ENCODE measurements around the gene EXD3.

Gene EXD3

DNA sequence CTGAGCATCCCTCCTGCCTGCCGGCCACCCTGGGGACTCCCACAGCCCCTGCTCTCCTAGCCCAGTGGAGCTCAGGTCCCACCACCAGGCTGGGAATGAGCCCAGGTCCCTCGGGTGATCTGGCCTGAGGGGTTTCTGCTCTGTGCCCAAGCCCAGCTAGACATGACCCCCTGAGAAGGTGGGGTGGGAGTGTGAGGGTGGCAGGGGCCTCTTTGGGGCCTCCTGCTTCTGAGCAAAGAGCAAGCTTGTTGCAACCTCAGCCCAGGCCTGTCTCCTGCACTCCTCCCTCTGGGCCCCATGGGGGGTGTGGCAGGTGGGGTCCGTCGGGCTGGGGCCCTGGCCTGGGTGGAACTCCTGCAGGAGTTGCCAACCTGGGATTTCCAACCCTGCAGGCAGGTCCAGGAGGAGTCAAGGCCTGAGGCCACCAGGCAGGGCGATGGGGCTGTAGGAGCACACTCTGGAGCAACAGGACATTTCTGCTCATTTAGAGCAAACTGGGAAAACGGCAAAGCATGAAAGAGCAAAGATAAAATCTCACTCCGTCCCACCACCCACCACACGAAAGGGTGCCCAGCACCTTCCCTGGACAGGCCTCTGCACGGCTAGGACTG lies 109.5 kb downstream of the EXD3 start:
- peak; percentile 28 for DNase-seq

DNA sequence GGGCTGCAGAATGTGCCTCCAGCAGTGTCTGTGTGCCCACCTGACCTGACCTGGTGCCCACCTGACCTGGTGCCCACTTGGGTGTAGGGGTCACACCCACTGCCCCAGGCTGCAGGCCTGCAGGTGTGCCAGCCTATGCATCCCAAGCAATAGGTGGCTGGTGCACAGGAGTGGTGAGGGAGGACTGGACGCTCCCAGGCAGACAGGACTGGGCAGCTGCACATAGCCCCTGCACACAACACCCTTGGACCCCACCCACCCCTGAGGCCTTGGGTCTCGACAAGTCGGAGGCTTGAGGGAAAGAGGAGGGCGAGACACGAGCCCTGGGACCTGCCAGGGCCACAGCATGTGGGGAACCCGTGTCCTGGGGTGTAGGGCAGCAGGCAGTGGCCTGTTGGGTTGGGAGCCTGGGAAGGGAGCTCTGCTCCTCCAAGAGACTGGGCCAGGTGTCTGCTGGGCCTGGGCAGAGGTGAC lies 110.1 kb downstream of the EXD3 start:
- peak; percentile 31 for DNase-seq

DNA sequence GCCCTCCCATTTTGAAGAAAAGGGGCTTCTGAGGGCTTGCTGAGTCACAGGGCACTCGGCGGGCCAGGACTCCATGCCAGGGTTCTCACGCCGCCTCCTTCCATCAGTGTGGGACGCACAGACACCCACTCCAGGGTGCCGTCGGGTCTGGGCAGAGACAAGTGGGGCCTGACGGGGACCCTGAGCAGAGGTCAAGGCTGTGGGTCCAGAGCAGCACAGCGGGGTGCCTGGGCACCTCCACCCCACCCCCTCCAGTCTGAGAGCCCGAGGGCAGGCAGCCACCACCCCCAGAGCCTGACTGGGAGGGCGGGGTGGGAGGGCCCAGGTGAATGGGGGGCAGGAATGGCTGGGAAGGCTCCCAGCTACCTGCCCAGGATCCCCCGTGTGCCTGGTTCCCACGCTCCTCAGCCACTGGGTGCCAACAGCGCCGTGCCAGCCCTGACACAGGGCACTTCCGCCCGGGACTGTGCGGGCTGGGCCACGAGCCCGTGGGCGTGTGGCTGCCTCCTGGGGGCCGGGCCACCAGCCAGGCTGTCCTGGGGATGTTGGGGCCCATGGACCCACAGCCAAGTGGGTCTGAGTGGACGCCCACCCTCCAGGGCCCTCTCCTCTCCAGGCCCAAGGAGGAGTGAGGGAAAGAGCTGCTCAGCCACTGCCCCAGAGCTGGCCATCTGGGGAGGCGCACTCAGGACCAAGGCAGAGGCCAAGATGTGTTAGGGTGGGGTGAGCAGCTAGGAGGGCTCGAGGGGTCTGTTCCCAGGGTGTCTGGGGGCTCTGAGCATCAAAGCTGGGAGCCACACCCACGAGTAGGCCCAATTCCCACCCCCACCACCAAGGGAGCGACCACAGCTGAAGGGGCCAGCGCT lies 110.7 kb downstream of the EXD3 start:
- DNase-seq, result peak; percentile 27

DNA sequence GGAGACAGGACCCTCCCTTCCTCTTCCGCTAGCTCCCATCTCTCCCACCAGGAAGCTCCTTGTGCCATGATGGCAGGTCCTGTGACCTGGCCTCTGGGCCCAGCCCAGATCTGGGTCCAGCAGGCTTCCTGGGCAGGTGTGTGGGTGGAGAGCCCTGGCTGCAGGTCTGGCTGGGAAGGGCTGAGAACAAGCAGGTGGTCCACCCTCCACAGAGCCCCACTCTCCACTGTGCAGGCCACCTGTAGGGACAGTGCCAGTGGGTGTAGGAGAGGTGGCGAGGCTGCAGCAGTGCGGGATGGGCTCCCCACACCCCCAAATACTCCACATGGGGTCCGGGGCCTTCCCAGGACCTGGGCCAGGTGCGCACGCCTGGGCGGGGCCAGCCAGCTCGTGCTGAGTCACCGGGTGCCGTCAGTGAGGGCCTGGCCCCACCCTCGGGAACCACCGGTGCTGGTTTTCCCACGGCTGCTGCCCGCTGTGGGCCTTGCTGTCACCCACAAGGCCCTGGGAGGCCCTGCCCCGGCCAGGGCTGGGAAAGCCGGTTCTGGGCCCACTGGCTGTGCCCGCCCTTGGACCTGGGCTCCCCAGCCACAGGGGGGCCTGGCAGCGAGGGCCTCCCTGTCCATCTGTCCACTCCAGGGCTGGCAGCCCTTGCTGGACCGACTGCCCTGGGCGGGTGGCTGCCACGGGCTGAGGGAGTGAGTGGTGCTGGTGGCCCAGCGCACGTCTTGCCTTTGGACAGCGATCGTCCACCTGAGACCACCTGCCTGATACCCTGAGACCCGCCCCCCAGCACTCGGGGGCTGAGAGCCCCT lies 111.6 kb downstream of the EXD3 start:
- peak; percentile 41 for DNase-seq

DNA sequence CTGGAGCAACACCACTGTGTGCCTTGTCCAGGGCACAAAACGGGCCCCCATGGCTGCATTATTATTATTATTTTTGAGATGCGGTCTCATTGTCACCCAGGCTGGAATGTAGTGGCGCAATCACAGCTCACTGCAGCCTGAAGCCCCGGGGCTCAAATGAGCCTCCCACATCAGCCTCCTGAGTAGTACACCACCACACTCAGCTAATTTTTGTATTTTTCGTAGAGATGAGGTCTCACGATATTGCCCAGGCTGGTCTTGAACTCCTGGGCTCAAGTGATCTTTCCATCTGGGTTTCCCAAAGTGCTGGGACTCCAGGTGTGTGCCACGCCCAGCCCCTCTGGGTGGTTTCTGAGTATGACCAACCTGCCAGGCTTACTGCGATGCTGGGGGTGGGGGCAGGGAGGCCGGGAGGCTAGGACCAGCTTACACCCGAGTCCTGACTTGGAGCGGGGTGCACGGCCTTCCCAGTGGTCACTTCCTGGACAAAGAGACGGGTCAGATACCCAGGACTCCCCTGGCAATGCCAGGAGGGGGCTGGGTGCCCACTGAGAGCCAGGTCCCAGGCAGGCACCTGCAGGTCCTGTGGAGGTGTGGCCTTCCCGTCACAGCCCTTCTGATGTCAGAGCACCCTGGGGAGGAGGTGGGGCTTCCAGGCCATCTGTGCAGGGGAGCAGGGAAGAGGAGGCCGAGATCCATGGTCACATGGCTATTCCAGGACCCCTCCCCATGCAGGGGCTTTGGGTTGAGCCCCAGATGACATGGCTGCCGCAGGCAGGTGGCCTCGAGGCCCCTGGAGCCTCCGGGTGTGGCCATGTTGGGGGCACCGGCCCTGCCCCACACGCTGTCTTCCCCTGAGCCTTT lies 112.5 kb downstream of the EXD3 start:
- DNase-seq, result peak; percentile 29

DNA sequence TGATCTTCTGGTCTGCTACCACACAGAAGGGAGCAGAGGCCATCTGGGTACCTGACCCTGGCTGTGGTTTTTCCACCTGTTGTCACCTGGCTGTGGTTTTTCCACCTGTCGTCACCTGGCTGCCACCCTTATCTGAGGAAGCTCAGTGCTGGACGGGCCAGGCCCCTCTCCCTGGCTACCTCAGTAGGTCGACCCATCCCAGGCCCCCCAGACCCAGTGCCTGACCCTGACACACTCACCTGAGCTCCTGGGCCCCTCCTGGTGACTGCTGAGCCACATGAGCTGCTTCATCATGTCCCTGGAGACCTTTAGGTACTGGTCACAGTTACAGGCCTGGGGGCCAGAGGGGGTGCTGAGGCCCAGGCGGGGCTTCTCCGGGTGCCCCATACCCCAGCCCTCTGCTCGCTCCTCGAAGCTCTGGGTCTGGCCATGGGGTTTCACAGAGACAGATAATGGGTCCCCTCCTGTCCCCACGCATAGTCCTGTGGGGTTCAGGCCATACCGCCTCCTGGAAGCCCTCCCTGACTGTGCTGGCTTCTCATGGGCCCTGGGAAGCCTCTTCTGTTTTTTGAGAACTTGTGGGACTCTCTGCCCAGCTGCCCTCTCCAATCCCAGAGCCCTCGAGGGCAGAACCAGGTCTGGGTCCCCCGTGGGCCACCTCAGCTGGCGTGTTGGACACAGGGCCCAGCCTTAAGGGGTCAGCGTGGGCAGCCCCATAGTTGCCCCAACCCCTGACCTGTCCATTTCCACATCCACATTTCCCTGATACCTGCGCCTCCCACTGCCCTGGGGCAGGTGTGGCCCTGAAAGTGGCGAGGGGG lies 113.4 kb downstream of the EXD3 start:
- peak; percentile 30 for DNase-seq

DNA sequence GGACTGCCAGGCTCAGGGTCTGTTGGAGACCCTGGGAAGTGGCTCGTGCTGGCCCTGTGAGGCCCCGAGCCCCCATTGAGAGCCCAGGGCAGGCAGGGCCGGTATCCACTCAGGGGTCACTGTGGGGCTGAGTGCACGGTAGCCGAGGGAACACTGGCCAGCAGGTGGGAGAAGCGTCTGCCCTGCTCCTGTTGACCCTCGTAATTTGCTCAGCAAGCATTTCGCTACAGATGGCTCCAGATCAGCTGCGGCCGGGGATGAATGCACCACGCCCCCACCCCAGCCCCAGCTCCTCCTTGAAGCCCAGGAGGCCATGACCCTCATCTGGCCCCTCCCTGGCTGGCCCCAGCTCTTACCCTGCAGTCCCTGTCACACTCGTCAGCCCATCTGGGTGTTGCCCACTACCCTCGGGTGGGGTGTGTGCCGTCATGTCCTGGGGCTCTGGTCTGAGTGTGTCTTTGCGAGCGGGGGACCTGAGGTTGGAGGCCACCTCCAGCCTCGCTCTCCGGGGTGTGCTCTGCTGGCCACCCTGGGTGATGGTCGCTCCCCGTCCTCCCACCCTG lies 114.8 kb downstream of the EXD3 start:
- peak; percentile 29 for DNase-seq

DNA sequence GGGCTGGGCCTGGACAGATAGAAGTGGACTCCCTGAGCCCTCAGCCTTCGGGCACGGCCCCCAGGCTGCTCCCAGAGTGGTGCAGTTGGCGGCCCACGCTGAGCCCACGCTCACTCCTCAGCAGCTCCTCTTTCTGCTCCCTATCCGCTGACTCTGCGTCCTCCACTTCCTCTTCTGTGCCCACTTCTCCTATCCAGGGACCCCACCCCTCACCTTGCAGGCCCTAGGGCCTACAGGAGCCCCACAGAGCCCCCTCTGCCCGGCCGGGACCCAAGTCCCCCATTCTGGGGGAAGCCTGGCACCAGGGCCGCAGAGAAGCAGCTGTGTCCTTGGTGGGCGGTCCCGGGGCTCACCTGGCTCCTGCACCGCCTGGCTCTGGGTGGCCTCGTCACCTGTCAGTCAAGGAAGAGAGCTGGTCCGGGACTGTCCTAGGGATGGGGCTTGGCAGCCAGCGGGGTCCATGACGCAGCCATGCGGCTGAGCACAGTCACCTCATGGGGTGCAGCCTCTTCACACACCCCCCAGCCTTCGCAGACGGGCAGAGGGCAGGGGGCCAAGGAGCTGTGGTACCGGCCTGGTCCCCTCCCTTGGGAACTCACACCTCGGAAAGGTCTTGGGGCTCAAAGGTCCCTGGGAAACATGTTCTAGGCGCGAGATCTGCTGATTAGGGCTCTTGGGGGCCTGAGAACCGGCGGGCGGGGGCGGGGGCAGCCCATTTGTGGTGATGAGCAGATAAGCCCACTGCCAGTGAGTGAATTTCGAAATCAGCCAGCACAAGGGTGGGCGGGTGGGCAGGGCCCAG lies 115.5 kb downstream of the EXD3 start:
- DNase-seq, result peak; percentile 27

DNA sequence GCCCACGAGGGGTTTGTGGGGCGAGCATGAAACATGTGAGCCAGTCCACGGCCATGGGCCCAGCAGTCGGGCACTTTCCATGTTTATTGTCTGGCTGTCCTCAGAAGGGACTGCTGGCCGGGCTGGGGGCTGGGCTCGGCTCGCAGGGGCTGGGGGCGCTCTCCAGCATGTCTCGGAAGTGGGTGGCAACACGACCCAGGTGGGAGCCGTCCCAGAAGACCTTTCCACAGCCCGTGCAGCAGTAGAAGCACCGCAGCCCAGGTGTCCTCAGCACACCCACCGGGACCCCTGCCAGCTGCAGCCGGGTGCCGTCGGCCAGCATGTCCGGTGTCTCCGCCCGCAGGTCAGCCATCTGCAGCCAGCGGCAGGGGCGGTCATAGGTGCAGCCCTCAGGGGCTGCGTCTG lies 116.1 kb downstream of the EXD3 start:
- peak; percentile 30 for DNase-seq

DNA sequence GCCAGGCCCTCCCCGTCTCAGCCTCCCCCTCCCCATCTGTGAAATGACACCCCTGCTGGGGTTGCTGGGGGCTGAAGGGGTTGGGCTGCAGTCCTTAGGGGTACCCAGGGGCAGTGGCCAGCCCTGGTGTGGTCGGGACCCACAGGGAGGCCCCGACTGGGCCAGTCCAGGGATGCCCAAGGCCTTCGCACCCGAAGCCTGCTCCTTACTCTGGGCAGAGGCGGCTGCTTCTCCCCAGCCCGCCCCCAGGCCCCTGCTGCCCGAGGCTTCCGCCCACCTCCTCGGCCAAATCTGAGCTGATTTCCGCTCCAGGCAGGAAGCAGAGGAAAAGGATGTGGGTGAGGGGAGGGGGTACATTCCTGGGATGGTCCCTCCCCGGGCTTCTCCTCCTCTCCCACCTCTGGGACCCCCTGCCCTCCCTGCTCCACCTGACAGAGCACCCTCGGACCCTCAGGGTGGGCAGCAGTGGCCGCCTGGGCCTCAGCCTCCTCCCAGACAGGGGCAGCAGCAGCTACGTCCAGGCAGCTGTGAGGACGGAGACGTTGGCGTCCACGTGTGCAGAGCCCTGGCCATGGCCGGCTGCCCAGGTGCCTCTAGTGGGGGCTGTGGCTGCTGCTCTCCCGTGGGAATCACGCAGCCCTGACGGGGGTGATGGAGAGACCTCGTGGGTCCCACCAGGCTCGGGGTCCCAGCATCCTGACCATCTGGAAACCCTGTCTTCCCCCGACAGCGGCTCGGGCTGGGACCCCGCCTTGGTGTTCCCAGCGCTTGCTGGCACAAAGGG lies 116.7 kb downstream of the EXD3 start:
- no peak for DNase-seq

DNA sequence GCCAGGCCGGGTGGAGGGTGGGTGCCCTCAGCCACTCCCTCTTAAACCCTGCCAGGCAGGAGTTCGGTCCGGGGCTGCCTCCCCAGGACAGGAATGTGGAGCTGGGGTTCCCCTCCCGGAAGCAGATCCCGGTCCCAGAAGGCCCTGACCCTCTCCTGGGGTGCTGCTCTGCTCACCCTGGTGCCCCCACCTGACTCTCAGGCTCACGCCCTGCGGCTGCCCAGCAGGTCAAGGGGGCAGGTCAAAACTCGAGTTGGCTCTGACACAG lies 117.2 kb downstream of the EXD3 start:
- no peak for DNase-seq

DNA sequence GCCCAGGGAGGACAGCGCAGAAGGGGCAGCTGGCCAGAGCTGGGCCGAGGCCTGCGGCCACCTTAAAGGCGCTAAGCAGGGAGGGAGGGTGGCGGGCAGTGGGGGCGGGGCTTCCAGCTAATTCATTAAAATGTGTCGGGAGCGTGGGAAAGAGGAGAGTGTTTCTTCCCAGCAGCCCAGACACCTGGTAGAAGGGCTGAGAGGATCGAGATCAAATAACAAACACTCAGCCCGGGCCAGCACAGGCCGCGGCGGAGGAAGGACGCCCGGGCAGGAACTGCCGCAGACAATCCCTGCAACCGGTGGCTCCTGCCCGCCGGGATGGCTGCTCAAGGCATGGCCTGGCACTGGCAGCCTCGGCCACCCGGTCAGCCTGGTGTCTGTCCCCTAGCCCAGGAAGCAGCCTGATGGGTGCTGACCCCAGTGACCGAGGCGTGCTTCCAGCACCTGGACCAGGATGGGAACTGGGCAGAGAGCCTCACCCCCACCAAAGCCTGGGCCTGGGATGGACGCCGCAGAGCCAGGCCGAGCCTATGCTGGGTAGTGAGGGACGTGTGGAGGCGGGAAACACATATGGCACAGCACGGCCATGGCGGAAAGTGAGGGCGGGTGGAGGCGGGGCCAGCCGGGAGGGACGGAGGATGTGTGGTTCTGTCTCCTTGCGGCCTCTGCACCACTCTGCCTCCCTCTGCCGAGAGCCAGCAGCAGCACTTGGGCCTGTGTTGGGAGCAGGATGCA lies 117.7 kb downstream of the EXD3 start:
- peak; percentile 62 for DNase-seq

DNA sequence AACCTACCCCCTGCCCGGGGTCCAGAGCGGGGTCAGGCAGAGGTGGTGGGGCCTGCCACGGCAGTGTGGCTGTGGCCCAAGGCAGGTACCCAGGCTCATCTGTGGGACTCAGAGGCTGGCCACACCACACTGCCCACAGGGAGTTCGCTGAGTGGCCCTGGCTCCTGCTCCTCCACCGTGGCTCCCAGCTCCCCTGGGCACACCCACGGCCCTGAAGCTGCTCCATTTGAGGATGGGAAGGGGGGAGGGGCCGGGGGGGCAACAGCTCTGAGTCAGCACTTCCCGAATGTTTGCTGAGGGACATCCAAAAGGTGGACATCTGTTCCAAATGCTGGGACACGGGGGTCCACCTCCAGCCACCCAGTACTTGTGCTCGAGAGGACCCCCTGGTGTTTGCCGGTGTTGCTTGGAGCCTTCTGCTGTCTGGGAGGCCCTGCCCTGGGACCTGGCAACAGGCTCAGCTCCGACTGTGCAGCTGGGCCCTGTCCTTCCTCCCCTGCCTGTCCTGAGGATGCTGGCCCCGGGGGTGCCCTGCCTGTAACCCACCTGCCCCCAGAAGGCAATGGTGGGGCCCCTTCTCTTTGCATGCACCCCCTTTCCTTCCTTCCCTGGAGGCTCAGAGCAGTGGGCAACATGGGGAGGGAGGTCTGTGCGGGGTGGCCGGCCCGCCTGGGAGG lies 118.4 kb downstream of the EXD3 start:
- no peak for DNase-seq

DNA sequence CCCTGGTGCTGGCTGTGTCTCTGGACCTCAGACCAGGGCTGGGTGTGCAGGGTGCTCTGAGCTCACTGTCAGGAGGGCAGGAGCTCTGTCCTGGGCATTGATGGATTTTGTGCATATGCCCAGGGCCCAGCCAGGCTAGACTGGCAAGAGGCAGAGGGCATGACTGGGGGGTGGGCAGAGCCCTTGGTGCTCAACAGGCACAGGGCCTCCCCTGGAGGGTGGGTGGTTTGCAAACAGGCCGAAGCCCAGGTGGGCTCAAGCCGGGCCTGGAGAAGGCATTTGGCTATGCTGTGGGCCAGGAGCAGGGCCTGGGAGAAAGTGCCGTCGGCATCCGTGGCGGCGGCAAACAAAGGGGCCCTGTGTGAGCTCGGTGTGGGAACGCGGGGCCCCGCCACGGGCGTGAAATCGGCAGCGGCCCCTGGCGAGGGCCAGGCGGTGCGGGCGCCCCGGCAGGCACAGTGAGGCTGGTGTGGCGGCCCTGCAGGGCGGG lies 119.0 kb downstream of the EXD3 start:
- peak; percentile 30 for DNase-seq

DNA sequence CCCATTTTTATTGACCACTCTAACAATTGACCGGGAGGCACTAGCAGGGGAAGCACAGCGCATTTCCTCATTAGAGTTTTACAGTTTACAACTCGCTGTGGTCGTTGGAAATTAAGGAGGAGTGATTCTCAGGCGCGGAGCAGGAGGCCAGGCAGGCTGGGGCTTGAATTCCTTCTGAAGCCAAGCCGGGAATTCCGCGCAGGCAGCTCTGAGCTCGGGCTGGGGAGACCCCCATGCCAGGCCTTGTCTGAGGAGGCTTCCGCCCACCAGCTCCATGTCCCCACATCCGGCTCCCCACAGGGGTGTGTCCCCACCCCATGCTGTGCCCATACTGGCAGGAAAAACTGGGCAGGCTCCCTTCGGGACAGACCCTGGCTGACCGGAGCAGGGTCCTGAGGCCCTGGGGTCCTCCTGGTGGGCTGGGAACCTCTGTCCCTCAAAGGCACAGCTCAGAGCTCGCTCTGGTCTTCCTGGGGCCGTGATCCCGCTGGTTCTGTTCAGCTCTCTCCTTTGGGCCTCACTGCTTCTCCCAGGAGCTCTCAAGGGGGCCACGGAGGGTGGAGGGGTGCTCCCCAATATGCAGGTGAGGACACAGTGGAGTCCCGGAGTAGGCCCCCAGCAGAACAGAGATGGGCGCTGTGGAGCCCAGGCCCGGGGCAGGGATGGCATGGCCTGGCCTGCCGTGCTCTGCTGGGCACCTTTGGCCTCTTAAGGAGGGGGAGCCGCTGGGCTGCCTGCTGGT lies 119.6 kb downstream of the EXD3 start:
- DNase-seq, result peak; percentile 32

DNA sequence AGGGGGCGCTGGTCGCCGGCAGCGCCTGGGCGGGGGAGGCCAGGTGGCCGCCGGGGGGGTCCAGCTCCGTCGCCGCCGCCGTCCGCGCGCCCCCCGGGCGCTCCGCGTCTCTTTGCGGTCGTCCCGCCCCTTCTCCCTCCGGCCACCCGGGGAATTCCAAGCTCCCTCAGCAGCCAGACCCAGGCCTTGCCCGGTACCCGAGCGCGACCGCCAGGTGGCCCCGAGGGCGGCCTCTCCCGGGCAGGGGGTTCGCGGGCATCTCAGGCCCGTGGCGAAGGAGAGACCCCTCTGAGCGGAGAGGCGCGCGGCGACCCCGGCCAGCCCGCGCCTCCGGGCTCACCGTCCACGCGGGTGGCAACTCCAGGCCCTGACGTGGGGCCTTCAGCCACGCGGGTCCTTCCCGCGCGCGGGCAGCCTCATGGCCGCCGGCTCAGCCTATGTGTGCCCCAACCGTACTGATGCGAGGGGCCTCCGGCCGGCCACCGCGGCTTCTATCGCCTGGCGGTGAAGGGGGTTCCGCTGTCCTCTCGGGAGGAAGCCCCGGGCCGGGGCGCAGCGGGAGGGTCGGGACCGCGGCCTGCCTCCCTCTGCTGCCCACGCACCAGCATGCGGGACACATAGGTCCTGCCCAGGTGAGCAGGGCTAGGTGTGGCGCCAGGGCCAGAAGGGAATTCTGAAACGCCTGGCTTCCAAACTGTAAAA lies 120.4 kb downstream of the EXD3 start:
- no peak for DNase-seq

DNA sequence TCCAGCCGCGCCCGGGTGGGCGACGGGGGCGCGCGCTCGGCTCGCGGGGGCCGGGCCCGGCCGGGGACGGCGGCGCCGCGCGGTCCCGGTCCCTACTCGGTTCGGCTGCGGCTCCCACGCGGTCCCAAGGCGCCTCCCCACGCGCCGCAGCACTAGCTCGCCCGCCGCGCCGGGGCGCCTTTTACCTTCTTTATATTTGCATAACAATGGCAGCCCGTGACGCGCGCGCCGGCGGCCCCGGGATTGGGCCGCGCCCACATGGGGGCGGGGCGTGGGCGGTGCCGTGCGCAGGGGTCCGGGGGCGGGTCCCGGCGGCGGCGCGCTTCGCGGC lies 120.9 kb downstream of the EXD3 start, which contains the start of gene NRARP:
Gene NRARP (minus strand): TSS at position 154 of the 331 bp plus-strand sequence. CDS start 343 bp downstream, outside the sequence.
- DNase-seq, result peak; percentile 92
